Measurements from ENCODE around the gene AHCTF1.

DNA sequence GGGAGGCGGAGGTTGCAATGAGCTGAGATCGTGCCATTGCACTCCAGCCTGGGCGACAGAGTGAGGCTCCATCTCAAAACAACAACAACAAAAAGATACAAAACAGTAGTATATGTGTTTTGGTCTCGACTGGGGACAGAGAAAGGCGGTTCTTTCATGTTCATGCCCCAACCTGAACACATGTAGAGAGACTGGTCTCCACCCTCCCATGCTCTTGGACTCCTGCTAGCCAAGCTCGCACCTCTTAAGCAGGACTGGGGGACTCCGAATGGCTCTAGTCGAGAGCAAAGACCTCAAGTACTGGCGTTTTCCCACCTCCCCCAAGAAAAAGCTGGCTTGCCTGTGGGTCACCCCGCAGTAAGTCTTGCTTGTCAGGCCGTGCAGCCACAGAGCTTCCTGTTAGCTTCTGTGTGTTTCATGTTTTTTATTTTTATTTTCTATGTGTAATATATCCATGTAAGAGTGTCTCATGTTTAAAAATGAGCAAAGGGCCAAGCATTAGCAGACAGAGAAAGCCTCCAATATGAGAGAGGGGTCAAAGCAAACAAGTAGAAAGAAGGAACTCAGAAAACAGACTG lies 116.0 kb downstream of the AHCTF1 start:
- no peak for TF ChIP-seq TAF1 (IDR thresholded peaks at IDR 0.05; ENCODE audit: low read depth)
- no peak for TF ChIP-seq YY1 (IDR thresholded peaks at IDR 0.05; ENCODE audit: low read depth)
- TF ChIP-seq FOXM1 (IDR thresholded peaks at IDR 0.05; ENCODE audit: borderline replicate concordance, low read depth): no peak
- no peak for TF ChIP-seq EGR1 (IDR thresholded peaks at IDR 0.05)
- TF ChIP-seq MAX (IDR thresholded peaks at IDR 0.05): no peak
- no peak for TF ChIP-seq TCF12 (IDR thresholded peaks at IDR 0.05; ENCODE audit: low read depth)
- TF ChIP-seq RAD21 (IDR thresholded peaks at IDR 0.05; ENCODE audit: low read depth): no peak
- no peak for TF ChIP-seq EP300 (IDR thresholded peaks at IDR 0.05; ENCODE audit: borderline replicate concordance)
- TF ChIP-seq, protein P1, sequence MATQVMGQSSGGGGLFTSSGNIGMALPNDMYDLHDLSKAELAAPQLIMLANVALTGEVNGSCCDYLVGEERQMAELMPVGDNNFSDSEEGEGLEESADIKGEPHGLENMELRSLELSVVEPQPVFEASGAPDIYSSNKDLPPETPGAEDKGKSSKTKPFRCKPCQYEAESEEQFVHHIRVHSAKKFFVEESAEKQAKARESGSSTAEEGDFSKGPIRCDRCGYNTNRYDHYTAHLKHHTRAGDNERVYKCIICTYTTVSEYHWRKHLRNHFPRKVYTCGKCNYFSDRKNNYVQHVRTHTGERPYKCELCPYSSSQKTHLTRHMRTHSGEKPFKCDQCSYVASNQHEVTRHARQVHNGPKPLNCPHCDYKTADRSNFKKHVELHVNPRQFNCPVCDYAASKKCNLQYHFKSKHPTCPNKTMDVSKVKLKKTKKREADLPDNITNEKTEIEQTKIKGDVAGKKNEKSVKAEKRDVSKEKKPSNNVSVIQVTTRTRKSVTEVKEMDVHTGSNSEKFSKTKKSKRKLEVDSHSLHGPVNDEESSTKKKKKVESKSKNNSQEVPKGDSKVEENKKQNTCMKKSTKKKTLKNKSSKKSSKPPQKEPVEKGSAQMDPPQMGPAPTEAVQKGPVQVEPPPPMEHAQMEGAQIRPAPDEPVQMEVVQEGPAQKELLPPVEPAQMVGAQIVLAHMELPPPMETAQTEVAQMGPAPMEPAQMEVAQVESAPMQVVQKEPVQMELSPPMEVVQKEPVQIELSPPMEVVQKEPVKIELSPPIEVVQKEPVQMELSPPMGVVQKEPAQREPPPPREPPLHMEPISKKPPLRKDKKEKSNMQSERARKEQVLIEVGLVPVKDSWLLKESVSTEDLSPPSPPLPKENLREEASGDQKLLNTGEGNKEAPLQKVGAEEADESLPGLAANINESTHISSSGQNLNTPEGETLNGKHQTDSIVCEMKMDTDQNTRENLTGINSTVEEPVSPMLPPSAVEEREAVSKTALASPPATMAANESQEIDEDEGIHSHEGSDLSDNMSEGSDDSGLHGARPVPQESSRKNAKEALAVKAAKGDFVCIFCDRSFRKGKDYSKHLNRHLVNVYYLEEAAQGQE (IDR thresholded peaks at IDR 0.05; ENCODE audit: low read depth): no peak
- TF ChIP-seq CEBPB (IDR thresholded peaks at IDR 0.05): no peak
- TF ChIP-seq TEAD4 (IDR thresholded peaks at IDR 0.05): no peak
- no peak for TF ChIP-seq NFIC (IDR thresholded peaks at IDR 0.05)
- TF ChIP-seq ZBTB7A (IDR thresholded peaks at IDR 0.05; ENCODE audit: low read depth): no peak
- TF ChIP-seq, protein P2, sequence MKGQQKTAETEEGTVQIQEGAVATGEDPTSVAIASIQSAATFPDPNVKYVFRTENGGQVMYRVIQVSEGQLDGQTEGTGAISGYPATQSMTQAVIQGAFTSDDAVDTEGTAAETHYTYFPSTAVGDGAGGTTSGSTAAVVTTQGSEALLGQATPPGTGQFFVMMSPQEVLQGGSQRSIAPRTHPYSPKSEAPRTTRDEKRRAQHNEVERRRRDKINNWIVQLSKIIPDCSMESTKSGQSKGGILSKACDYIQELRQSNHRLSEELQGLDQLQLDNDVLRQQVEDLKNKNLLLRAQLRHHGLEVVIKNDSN (IDR thresholded peaks at IDR 0.05): no peak

Data from Ishikawa (cell line).